Breast epithelium (tissue), 4 donors: ENCODE data around the gene IDH1. TPM values are rescaled to one million over a fixed set of nuclear protein-coding genes. Genes with fewer than 3 reads are reported as not detected.
"Not testable (repeated sequence)": the region's sequence is repeated elsewhere in the genome, so short reads cannot be mapped to it uniquely, and the experiment has no call there.

Experiments
- DNase-seq, 2 donors: peaks; one replicate each; pipeline ENCODE4 v3.0.0-alpha.2; 2019; ENCODE audit warnings: low spot score in 2 of 2
- H3K27ac ChIP-seq, 2 donors: fragments of 200-600 bp; sonication (generic) in 1 of 2; one replicate each; pipeline ENCODE4 v1.5.1; 2016 to 2019; ENCODE audit warnings: mild to moderate bottlenecking in 1 of 2
- H3K27me3 ChIP-seq, 2 donors: fragments of 200-600 bp; sonication (generic) in 1 of 2; one replicate each; pipeline versions ENCODE4 v1.5.1 to v1.6.0; 2017 to 2019; ENCODE audit warnings: control low read depth in 1 of 2, mild to moderate bottlenecking in 1 of 2
- H3K36me3 ChIP-seq: fragments of 200-600 bp; one replicate; pipeline ENCODE4 v1.5.1; 2019
- H3K4me1 ChIP-seq, 2 donors: fragments of 200-600 bp; sonication (generic); one replicate each; pipeline ENCODE4 v1.5.1; 2016 to 2019; ENCODE audit warnings: control low read depth in 1 of 2
- H3K4me3 ChIP-seq, 3 donors: fragments of 200-600 bp; sonication (generic); 1 replicate in 2 of 3; 2 replicates in 1 of 3; pipeline ENCODE4 v1.5.1; 2016 to 2019; ENCODE audit warnings: mild to moderate bottlenecking in 3 of 3, moderate library complexity in 2 of 3
- H3K9me3 ChIP-seq, 2 donors: fragments of 200-600 bp; sonication (generic) in 1 of 2; one replicate each; pipeline ENCODE4 v1.5.1; 2016 to 2019; ENCODE audit warnings: control low read depth in 1 of 2
- CTCF ChIP-seq, 3 donors: fragments of 450-650 bp; IDR thresholded peaks; one replicate each; pipeline ENCODE4 v1.5.1; 2016 to 2017; ENCODE audit warnings: antibody characterized with exemption in 3 of 3, mild to moderate bottlenecking in 3 of 3, moderate library complexity in 3 of 3
- POLR2A ChIP-seq: fragments of 450-650 bp; IDR thresholded peaks from one replicate; pipeline ENCODE4 v1.6.1; 2016; ENCODE audit warnings: antibody characterized with exemption, mild to moderate bottlenecking, moderate library complexity
- POLR2AphosphoS5 ChIP-seq, 3 donors: sonication (generic); formaldehyde crosslinking; IDR thresholded peaks; one replicate each; pipeline ENCODE4 v1.6.1; 2017; ENCODE audit warnings: antibody characterized with exemption in 3 of 3
- intact Hi-C: fragments of 100-400 bp; cut with DNase I; formaldehyde crosslinking; loops from one replicate; pipeline ENCODE4 v1.15.1; 2023; ENCODE audit warnings: low total_unique reads
- total RNA-seq, 3 donors: library from RNA; depleted of rRNA; stranded (reverse); fragments of >200 nt; gene quantifications; one replicate each; pipeline ENCODE4 v1.1.0, GENCODE V29; 2016

IDH1 gene
- total RNA-seq, 3 donors from 2014 or later, result 80.3 to 333 (median 94.5) TPM

- Histone ChIP-seq H3K9me3 (peaks cover 0 to 11% of the 10 kb centered on the region in 2 donors), H3K4me3 (no peak overlapping the region), H3K27ac (no peak overlapping the region), H3K4me1 (no peaks in the 10 kb centered on the region), H3K27me3 (no peaks in the 10 kb centered on the region), H3K36me3 (no peaks in the 10 kb centered on the region)
- DNase-seq, result no peak
- intact Hi-C loops, result no loop called here
- TF ChIP-seq POLR2AphosphoS5 (IDR thresholded peaks at IDR 0.05), result no peak
- TF ChIP-seq POLR2A, result no peak
- TF ChIP-seq CTCF (IDR thresholded peaks at IDR 0.05), result no peak
Observed at GRCh38 chr2:208234786-208235185, 20.1 kb downstream of the IDH1 start.

GRCh38 chr2:208228476-208228875 is 26.4 kb downstream of the IDH1 start:
- Histone ChIP-seq H3K27ac (no peak overlapping the region), H3K27me3 (no peaks in the 10 kb centered on the region), H3K4me1 (no peaks in the 10 kb centered on the region), H3K36me3 (no peaks in the 10 kb centered on the region), H3K9me3 (peaks cover 0 to 11% of the 10 kb centered on the region in 2 donors), H3K4me3 (no peak overlapping the region)
- intact Hi-C loops, result no loop called here
- no peak for TF ChIP-seq POLR2A
- no peak for TF ChIP-seq CTCF (IDR thresholded peaks at IDR 0.05)
- no peak for TF ChIP-seq POLR2AphosphoS5 (IDR thresholded peaks at IDR 0.05)
- DNase-seq, result no peak

GRCh38 chr2:208227581-208228232 is 27.2 kb downstream of the IDH1 start:
- Histone ChIP-seq H3K4me1 (no peaks in the 10 kb centered on the region), H3K27me3 (no peaks in the 10 kb centered on the region), H3K27ac (no peak overlapping the region), H3K9me3 (peaks cover 0 to 11% of the 10 kb centered on the region in 2 donors), H3K4me3 (no peak overlapping the region), H3K36me3 (no peaks in the 10 kb centered on the region)
- no peak for DNase-seq
- intact Hi-C loops, result no loop called here
- TF ChIP-seq POLR2A (no peak), POLR2AphosphoS5 (IDR thresholded peaks at IDR 0.05) (no peak), CTCF (IDR thresholded peaks at IDR 0.05) (no peak)

- Histone ChIP-seq H3K4me3 (no peak overlapping the region), H3K36me3 (no peaks in the 10 kb centered on the region), H3K27ac (no peak overlapping the region), H3K4me1 (no peaks in the 10 kb centered on the region), H3K9me3 (no peaks in the 10 kb centered on the region), H3K27me3 (no peaks in the 10 kb centered on the region)
- intact Hi-C loops, result no loop called here
- TF ChIP-seq POLR2A (no peak), POLR2AphosphoS5 (IDR thresholded peaks at IDR 0.05) (no peak), CTCF (IDR thresholded peaks at IDR 0.05) (no peak)
- DNase-seq, result no peak
Observed at GRCh38 chr2:208224802-208225201, 30.1 kb downstream of the IDH1 start.

- Histone ChIP-seq H3K27ac (no peak overlapping the region), H3K4me1 (no peaks in the 10 kb centered on the region), H3K9me3 (no peaks in the 10 kb centered on the region), H3K27me3 (no peaks in the 10 kb centered on the region), H3K36me3 (no peaks in the 10 kb centered on the region), H3K4me3 (no peak overlapping the region)
- no peak for DNase-seq
- TF ChIP-seq POLR2AphosphoS5 (IDR thresholded peaks at IDR 0.05) (no peak), CTCF (IDR thresholded peaks at IDR 0.05) (no peak), POLR2A (no peak)
- intact Hi-C loops, result no loop called here
Observed at GRCh38 chr2:208222351-208222750, 32.5 kb downstream of the IDH1 start.

- intact Hi-C loops, result not testable (repeated sequence)
Observed at GRCh38 chr2:208221873-208222272, 33.0 kb downstream of the IDH1 start.

More at GRCh38 chr2:208221873-208222272, 33.0 kb downstream of the IDH1 start:
- not testable (repeated sequence) for H3K27ac ChIP-seq, H3K27me3 ChIP-seq, H3K9me3 ChIP-seq, H3K36me3 ChIP-seq, H3K4me3 ChIP-seq, H3K4me1 ChIP-seq, DNase-seq
